Gastrocnemius medialis (tissue), 4 donors: ENCODE measurements around the gene FAM98B. TPM values are rescaled to one million over a fixed set of nuclear protein-coding genes. Genes with fewer than 3 reads are reported as not detected.

ENCODE experiments used
- ATAC-seq, 2 donors: fragments of 150-250 bp; one replicate each; pipeline ENCODE4 v1.9.1; 2016
- DNase-seq, 2 donors: peaks; one replicate each; pipeline ENCODE4 v3.0.0-alpha.2; 2019
- H3K27ac ChIP-seq, 4 donors: fragments of 200-600 bp; sonication (generic); 1 replicate in 1 of 4; 2 replicates in 3 of 4; pipeline ENCODE4 v1.5.1; 2016 to 2018; ENCODE audit warnings: mild to moderate bottlenecking in 2 of 4, moderate library complexity in 1 of 4
- H3K27me3 ChIP-seq, 3 donors: fragments of 200-600 bp; sonication (generic) in 2 of 3; 1 replicate in 1 of 3; 2 replicates in 2 of 3; pipeline versions ENCODE4 v1.5.1 to v1.6.0; 2016 to 2019; ENCODE audit warnings: mild to moderate bottlenecking in 1 of 3, moderate library complexity in 1 of 3
- H3K36me3 ChIP-seq, 2 donors: fragments of 200-600 bp; sonication (generic) in 1 of 2; one replicate each; pipeline ENCODE4 v1.5.1; 2017 to 2018
- H3K4me1 ChIP-seq, 2 donors: fragments of 200-600 bp; sonication (generic) in 1 of 2; one replicate each; pipeline ENCODE4 v1.5.1; 2016 to 2017; ENCODE audit warnings: mild to moderate bottlenecking in 2 of 2
- H3K4me3 ChIP-seq, 4 donors: fragments of 200-600 bp; sonication (generic) in 3 of 4; 1 replicate in 1 of 4; 2 replicates in 3 of 4; pipeline ENCODE4 v1.5.1; 2016 to 2019; ENCODE audit warnings: mild to moderate bottlenecking in 2 of 4
- H3K9me3 ChIP-seq, 3 donors: fragments of 200-600 bp; sonication (generic) in 2 of 3; 1 replicate in 1 of 3; 2 replicates in 2 of 3; pipeline ENCODE4 v1.5.1; 2016 to 2019
- CTCF ChIP-seq, 5 experiments: fragments of 450-650 bp in 3 of 5; fragments of 200-600 bp in 2 of 5; sonication (generic) in 2 of 5; IDR thresholded peaks in 4 of 5; conservative IDR thresholded peaks in 1 of 5; 1 replicate in 4 of 5; 2 replicates in 1 of 5; pipeline ENCODE4 v1.5.1; 2016 to 2019; ENCODE audit warnings: antibody characterized with exemption in 5 of 5, mild to moderate bottlenecking in 3 of 5, moderate library complexity in 3 of 5
- POLR2A ChIP-seq, 2 donors: fragments of 450-650 bp; IDR thresholded peaks; one replicate each; pipeline ENCODE4 v1.6.1; 2017; ENCODE audit warnings: antibody characterized with exemption in 2 of 2, mild to moderate bottlenecking in 2 of 2, moderate library complexity in 2 of 2
- in situ Hi-C, 4 donors: fragments of 200-750 bp; cut with MboI; loops; one replicate each; pipeline versions ENCODE4 v1.15.0 to v1.8.0; 2017; ENCODE audit warnings: low sequenced_read_pairs in 4 of 4
- intact Hi-C: fragments of 100-400 bp; cut with DNase I; formaldehyde crosslinking; loops from one replicate; pipeline ENCODE4 v1.15.1; 2023; ENCODE audit warnings: low total_unique reads
- total RNA-seq, 4 donors: library from RNA; depleted of rRNA; stranded (reverse); fragments of >200 nt; gene quantifications; one replicate each; pipeline versions ENCODE4 v1.1.0 to v1.2.3, GENCODE V29; 2016

The FAM98B gene
- total RNA-seq, 4 donors from 2014 or later, result 3.9 to 8.6 (median 6.1) TPM

- DNase-seq, result no peak
- intact Hi-C loops, result no loop called here
- in situ Hi-C loops, result no loop called here
- H3K9me3 ChIP-seq, result no peaks in the 10 kb centered on the region
- ATAC-seq, result no peak
- TF ChIP-seq CTCF (IDR thresholded peaks at IDR 0.05 in 4 of 5, conservative IDR thresholded peaks at IDR 0.05 in 1 of 5) (no peak), POLR2A (IDR thresholded peaks at IDR 0.05) (no peak)
- H3K27me3 ChIP-seq, result peaks cover 0 to 5% (median 0%) of the 10 kb centered on the region in 3 donors
- H3K4me3 ChIP-seq, result no peak overlapping the region
- H3K36me3 ChIP-seq, result no peaks in the 10 kb centered on the region
- no peaks in the 10 kb centered on the region for H3K4me1 ChIP-seq
- no peak overlapping the region for H3K27ac ChIP-seq
Measured at GRCh38 chr15:38524156-38524555, 70.2 kb downstream of the FAM98B start.

GRCh38 chr15:38525489-38525888 is 71.6 kb downstream of the FAM98B start:
- TF ChIP-seq CTCF (IDR thresholded peaks at IDR 0.05 in 4 of 5, conservative IDR thresholded peaks at IDR 0.05 in 1 of 5) (no peak), POLR2A (IDR thresholded peaks at IDR 0.05) (no peak)

GRCh38 chr15:38526158-38526557 is 72.2 kb downstream of the FAM98B start:
- Histone ChIP-seq H3K27me3 (no peaks in the 10 kb centered on the region), H3K36me3 (no peaks in the 10 kb centered on the region), H3K4me1 (no peaks in the 10 kb centered on the region), H3K4me3 (no peak overlapping the region), H3K27ac (no peak overlapping the region), H3K9me3 (no peaks in the 10 kb centered on the region)
- intact Hi-C loops, result no loop called here
- TF ChIP-seq CTCF (IDR thresholded peaks at IDR 0.05 in 4 of 5, conservative IDR thresholded peaks at IDR 0.05 in 1 of 5) (no peak), POLR2A (IDR thresholded peaks at IDR 0.05) (no peak)
- ATAC-seq, result no peak
- in situ Hi-C loops, result no loop called here
- no peak for DNase-seq

More at GRCh38 chr15:38525489-38525888, 71.6 kb downstream of the FAM98B start:
- no peaks in the 10 kb centered on the region for H3K27me3 ChIP-seq
- H3K27ac ChIP-seq, result no peak overlapping the region
- no peaks in the 10 kb centered on the region for H3K36me3 ChIP-seq
- no peaks in the 10 kb centered on the region for H3K4me1 ChIP-seq
- in situ Hi-C loops, result no loop called here
- DNase-seq (no peak), ATAC-seq (no peak)
- intact Hi-C loops, result no loop called here
- H3K4me3 ChIP-seq, result no peak overlapping the region
- H3K9me3 ChIP-seq, result no peaks in the 10 kb centered on the region

GRCh38 chr15:38528294-38528693 is 74.4 kb downstream of the FAM98B start:
- no peak for ATAC-seq
- in situ Hi-C loops (no loop called here), intact Hi-C loops (no loop called here)
- TF ChIP-seq CTCF (IDR thresholded peaks at IDR 0.05 in 4 of 5, conservative IDR thresholded peaks at IDR 0.05 in 1 of 5) (no peak), POLR2A (IDR thresholded peaks at IDR 0.05) (no peak)
- Histone ChIP-seq H3K27ac (no peak overlapping the region), H3K4me1 (no peaks in the 10 kb centered on the region), H3K36me3 (no peaks in the 10 kb centered on the region), H3K27me3 (no peaks in the 10 kb centered on the region), H3K9me3 (no peaks in the 10 kb centered on the region), H3K4me3 (no peak overlapping the region)
- DNase-seq, result no peak

- in situ Hi-C loops, result no loop called here
- Histone ChIP-seq H3K9me3 (no peaks in the 10 kb centered on the region), H3K4me3 (no peak overlapping the region), H3K27me3 (no peaks in the 10 kb centered on the region), H3K27ac (no peak overlapping the region), H3K4me1 (no peaks in the 10 kb centered on the region), H3K36me3 (no peaks in the 10 kb centered on the region)
- no peak for DNase-seq
- ATAC-seq, result no peak
- TF ChIP-seq CTCF (IDR thresholded peaks at IDR 0.05 in 4 of 5, conservative IDR thresholded peaks at IDR 0.05 in 1 of 5), result no peak
- TF ChIP-seq POLR2A (IDR thresholded peaks at IDR 0.05), result no peak
- intact Hi-C loops, result no loop called here
Measured at GRCh38 chr15:38530113-38530512, 76.2 kb downstream of the FAM98B start.
